GM10248 (cell line): ENCODE data around the gene TGFBR3L.

ENCODE experiments used
- CTCF ChIA-PET: fragments of 300-600 bp; sonication (Branson Sonifier 250); formaldehyde crosslinking; extraction: SDS; loops from one replicate; lab custom pipeline; 2021; ENCODE audit warnings: antibody characterized with exemption; lab: Yijun Ruan, JAX
- POLR2A ChIA-PET: fragments of 350-650 bp; sonication (Branson Sonifier 250); formaldehyde crosslinking; extraction: SDS; loops from one replicate; lab custom pipeline; 2020; ENCODE audit warnings: antibody characterized with exemption; lab: Yijun Ruan, JAX
- DNase-seq: peaks from one replicate; pipeline ENCODE4 v3.0.0; 2012; ENCODE audit errors: extremely low spot score
- TF ChIP-seq, protein P1 (sequence below): IDR thresholded peaks from 2 replicates; pipeline ENCODE4 v1.5.1; 2012; ENCODE audit warnings: mild to moderate bottlenecking, low read depth; ENCODE audit errors: extremely low read depth, missing control alignments, control extremely low read depth

Gene TGFBR3L

GRCh38 chr19:7932276-7932929, 17.8 kb downstream of the TGFBR3L start:
- ChIA-PET CTCF (interaction anchor here (7.2 kb wide), 1 partner anchor 10 kb away, joined by 90 read pairs; the partner anchor contains the start of gene TIMM44), POLR2A (interaction anchor here (3.5 kb wide), 1 partner anchor 11 kb away, joined by 16 read pairs; the partner anchor contains the start of gene TIMM44)
- no peak for DNase-seq
- TF ChIP-seq, protein P1, sequence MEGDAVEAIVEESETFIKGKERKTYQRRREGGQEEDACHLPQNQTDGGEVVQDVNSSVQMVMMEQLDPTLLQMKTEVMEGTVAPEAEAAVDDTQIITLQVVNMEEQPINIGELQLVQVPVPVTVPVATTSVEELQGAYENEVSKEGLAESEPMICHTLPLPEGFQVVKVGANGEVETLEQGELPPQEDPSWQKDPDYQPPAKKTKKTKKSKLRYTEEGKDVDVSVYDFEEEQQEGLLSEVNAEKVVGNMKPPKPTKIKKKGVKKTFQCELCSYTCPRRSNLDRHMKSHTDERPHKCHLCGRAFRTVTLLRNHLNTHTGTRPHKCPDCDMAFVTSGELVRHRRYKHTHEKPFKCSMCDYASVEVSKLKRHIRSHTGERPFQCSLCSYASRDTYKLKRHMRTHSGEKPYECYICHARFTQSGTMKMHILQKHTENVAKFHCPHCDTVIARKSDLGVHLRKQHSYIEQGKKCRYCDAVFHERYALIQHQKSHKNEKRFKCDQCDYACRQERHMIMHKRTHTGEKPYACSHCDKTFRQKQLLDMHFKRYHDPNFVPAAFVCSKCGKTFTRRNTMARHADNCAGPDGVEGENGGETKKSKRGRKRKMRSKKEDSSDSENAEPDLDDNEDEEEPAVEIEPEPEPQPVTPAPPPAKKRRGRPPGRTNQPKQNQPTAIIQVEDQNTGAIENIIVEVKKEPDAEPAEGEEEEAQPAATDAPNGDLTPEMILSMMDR: no peak

GRCh38 chr19:7932930-7933300, 18.3 kb downstream of the TGFBR3L start:
- ChIA-PET POLR2A (no interaction called here), CTCF (interaction anchor here (7.2 kb wide), 1 partner anchor 9 kb away, joined by 90 read pairs; the partner anchor contains the start of gene TIMM44)
- TF ChIP-seq, protein P1: no peak
- no peak for DNase-seq

GRCh38 chr19:7933411-7933810, 18.8 kb downstream of the TGFBR3L start:
- TF ChIP-seq, protein P1: peak; percentile 22
- DNase-seq: no peak
- ChIA-PET POLR2A (no interaction called here), CTCF (no interaction called here)

GRCh38 chr19:7933828-7934725, 19.4 kb downstream of the TGFBR3L start:
- ChIA-PET POLR2A (no interaction called here), CTCF (interaction anchor here (1.2 to 2.2 kb wide), 2 partner anchors 11 to 13 kb away, joined by 3 to 12 read pairs; partner anchors contain the start of gene TIMM44)
- TF ChIP-seq, protein P1: no peak
- DNase-seq: no peak

DNA sequence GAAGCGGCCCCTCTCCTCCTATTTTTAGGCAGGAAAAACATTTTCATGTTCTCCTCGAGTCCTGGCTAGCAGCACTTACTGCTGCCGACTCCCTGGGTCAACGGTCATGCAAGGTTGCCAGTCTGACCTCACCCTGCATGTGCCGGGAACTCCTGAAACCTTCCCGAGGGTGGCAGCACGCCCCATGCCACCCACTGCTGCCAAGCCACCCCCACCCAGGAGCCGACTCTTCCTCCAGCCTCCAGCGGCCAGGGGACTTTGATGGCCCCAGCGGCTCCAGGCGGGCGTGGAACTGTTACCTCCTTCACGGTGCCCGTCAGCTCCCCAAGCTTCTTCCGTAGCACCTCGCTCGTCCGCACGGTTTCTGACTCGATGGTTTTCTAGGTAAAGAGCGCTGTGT, 20.1 kb downstream of the TGFBR3L start:
- no peak for DNase-seq
- CTCF ChIA-PET: interaction anchor here (1.2 to 2.2 kb wide), 2 partner anchors 10 to 14 kb away, joined by 3 to 12 read pairs; partner anchors contain the start of gene TIMM44
- TF ChIP-seq, protein P1: no peak
- POLR2A ChIA-PET: no interaction called here

- TF ChIP-seq, protein P1: no peak
- POLR2A ChIA-PET: no interaction called here
- no peak for DNase-seq
- CTCF ChIA-PET: interaction anchor here (2.0 to 6.9 kb wide), 2 partner anchors 12 to 17 kb away, joined by 4 to 90 read pairs; partner anchors contain the start of gene CTXN1
Measured at GRCh38 chr19:7940841-7941240, 26.2 kb downstream of the TGFBR3L start.
